GM21447 (cell line): ENCODE data around the gene MTO1.
"Not testable (repeated sequence)": the region's sequence is repeated elsewhere in the genome, so short reads cannot be mapped to it uniquely, and the experiment has no call there.

ENCODE experiments used
- ATAC-seq: cut with Tn5 transposase; IDR thresholded peaks from one replicate; pipeline ENCODE4 v1.9.1; 2021; ENCODE audit not compliant: unreplicated experiment

The MTO1 gene

DNA sequence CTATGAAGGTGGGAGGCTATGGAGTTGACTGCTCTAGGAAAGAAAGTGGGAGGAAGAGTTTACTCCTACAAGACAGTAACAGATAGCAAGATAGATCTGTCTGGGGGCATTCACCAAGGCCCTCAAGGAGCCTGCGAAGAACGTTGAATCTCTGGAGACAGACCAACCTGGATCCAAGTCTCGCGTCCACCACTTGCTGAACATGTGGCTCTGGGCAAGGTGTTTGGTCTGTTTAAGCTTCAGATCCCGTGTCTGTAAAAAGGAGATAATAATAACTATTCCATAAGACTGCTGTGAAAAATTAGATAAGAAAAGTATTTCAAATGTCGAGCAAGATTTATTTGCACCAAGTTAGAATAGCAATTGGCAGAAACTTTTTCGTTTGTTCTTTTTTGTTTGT is 67.4 kb downstream of the MTO1 start:
- ATAC-seq = no peak

DNA sequence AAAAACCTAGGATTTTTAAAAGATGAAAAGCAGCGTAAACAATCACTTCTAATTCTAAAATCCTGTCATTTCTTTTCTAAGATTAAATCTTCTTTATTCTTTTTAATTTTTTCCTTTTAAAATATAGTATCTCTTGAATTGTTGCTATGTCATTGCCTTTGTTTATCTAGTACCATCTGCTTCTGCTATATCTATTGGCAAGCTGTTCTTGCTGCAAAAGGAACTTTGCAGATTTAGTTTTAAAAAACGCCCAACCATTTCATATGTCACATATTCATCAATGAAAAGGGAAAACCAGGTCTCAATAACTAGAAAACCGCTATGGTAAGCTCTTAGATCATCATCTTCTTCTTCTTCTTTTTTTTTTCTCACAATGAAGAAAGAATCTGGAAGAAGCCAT is 70.8 kb downstream of the MTO1 start:
- ATAC-seq = no peak

DNA sequence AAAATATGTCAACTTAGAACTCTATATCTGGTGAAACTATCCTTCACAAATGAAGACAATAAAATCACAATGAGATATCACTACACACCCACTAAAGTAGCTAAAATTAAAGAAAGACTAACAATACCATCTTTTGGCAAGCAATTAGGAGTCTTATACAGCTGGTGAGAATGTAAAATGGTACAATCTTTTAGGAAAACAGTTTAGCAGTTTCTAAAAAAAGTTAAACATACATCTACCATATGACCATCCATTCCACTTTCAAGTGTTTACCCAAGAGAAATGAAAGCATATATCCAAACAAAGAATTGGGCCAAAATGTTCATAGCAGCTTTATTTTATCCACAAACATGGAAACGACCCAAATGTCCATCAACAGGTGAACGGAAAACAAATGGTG is 73.1 kb downstream of the MTO1 start:
- no peak for ATAC-seq

DNA sequence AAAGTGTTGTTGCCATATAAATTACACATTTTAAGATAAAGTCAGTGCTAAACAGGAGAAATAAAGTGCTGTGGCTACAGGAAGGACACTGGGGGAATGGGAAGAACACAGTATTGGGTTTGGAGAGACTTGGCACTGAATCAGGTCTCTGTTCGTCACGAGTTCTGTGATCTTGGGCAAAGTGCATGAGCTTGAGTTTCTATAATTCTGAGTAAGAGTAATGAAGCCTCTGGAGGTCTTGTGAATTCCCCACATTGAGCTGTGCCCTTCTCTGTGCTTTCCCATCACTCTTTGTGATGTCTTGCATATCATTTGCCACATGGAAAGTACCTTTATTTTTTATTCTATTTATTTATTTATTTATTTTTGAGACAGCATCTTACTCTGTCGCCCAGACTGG is 76.1 kb downstream of the MTO1 start:
- no peak for ATAC-seq

DNA sequence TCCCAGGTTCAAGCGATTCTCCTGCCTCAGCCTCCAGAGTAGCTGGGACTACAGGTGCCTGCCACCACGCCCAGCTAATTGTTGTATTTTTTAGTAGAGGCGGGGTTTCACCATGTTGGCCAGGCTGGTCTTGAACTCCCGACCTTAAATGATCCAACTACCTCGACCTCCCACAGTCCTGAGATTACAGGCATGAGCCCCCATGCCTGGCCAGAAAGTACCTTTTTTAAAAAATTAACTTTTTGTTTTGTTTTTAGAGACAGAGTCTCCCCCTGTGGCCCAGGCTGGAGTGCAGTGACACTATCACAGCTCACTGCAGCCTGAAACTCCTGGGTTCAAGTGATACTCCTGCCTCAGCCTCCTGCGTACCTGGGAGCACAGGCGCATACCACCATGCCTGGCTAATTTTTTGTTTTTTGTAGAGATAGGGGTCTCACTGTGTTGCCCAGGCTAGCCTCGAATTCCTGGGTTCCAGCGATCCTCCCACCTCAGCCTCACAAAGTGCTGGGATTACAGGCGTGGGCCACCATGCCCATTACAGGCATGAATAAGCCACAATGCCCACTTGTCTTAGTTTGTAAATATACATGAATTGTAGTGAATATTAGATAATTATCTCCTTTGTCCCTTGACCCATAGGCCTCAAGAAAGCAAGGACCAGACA is 76.7 kb downstream of the MTO1 start:
- ATAC-seq = no peak

DNA sequence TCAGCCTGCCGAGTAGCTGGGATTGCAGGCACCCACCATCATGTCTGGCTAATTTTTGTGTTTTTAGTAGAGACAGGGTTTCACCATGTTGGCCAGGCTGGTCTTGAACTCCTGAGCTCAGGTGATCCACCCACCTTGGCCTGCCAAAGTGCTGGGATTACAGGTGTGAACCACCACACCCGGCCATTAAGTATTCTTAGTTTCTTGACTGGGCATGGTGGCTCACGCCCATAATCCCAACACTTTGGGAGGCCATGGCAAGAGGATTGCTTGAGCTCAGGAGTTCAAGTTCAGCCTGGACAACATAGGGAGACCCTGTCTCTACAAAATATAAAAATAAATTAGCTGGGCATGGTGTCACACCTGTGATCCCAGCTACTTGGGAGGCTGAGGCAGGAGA is 80.9 kb downstream of the MTO1 start:
- ATAC-seq = not testable (repeated sequence)

DNA sequence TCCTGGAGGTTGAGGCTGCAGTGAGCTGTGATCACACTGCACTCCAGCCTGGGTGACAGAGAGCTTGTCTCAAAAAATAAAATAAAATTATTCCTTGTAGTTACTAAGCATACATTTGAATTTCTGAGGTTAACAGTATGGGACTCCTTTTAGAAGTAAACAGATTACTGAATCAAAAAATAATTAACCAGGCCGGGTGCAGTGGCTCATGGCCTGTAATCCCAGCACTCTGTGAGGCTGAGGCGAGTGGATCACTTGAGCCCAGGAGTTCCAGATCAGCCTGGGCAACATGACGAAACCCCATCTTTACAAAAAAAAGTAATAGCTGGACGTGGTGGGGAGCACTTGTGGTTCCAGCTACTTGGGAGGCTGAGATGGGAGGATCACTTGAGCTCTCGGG is 81.4 kb downstream of the MTO1 start:
- no peak for ATAC-seq

DNA sequence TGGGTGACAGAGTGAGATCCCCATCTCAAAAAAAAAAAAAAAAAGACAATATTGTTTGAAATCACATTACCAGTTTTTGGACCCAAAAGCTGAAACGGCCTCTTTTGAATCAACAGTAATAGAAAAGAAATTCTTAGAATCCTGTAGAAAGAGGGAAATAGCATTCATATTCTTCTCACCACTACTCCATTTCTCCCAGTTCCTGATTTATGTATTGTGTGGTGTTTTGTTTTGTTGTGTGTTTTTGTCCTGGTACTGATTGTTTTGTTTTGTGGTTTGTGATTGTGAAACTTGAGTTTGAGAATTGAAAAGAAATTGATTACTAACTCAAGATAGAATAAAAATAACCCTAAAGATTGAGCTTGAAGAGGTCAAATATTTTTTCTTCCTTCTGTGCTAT is 85.5 kb downstream of the MTO1 start:
- no peak for ATAC-seq

DNA sequence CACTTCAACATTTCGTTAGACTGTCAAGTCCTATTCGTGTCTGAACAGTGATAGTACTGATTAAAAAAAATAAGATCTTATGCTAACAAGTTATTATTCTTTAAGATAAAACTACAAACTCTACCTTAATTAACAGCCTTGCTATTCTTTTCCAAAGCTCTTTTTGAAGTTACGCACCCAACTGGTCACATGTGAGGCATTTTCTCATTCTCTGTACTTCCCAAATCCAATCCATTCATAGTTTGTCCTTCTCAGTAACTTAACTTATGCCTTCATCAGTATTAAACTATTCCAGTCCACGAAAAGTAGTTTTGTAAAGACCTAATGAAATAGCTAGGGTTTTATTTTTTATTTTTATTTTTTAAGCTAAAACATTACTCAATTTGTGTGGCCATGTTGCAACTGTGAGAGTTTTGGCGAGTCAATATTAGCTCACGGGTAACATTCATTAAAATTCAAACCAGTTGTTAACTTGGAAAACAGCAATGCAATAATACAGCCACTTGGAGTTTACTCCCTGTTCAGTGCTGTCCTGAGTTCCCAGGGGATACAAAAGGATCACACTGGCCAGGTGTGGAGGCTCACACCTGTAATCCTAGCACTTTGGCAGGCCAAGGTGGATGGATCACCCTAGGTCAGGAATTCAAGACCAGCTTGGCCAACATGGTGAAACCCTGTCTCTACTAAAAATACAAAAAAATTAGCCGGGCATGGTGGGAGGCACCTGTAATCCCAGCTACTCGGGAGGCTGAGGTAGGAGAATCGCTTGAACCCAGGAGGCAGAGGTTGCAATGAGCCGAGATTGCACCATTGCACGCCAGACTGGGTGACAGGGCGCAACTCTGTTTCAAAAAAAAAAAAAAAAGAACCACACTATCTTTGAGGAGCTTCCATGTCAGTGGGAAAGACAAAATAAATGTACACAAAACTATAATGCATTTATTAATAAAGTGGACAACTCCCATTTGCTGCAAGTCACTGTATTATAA is 87.2 kb downstream of the MTO1 start:
- no peak for ATAC-seq

DNA sequence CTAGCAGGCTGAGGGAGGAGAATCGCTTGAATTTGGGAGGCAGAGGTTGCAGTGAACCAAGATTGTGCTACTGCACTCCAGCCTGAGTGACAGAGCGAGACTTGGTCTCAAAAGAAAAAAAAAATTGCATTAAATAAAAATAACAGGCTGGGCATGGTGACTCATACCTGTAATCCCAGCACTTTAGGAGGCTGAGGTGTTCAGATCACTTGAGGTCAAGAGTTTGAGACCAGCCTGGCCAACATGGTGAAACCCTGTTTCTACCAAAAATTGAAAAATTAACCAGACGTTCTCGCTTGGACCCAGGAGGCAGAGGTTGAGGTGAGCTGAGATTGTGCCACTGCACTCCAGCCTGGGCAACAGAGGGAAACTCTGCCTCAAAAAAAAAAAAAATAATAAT is 89.6 kb downstream of the MTO1 start:
- ATAC-seq = not testable (repeated sequence)

DNA sequence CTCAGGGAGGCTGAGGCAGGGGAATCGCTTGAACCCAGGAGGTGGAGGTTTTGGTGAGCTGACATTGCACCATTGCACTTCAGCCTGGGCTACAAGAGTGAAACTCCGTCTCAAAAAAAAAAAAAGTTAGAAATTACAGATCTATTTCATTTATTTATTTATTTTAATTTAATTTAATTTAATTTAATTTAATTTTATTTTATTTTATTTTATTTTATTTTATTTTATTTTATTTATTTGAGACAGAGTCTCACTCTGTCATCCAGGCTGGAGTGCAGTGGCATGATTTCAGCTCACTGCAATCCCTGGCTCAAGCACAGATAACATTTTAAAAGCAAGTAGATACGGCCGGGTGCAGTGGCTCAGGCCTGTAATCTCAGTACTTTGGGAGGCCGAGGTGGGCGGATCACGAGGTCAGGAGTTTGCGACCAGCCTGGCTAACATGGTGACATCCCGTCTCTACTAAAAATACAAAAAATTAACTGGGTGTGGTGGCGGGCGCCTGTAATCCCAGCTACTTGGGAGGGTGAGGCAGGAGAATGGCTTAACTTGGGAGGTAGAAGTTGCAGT is 93.9 kb downstream of the MTO1 start:
- ATAC-seq = not testable (repeated sequence)

DNA sequence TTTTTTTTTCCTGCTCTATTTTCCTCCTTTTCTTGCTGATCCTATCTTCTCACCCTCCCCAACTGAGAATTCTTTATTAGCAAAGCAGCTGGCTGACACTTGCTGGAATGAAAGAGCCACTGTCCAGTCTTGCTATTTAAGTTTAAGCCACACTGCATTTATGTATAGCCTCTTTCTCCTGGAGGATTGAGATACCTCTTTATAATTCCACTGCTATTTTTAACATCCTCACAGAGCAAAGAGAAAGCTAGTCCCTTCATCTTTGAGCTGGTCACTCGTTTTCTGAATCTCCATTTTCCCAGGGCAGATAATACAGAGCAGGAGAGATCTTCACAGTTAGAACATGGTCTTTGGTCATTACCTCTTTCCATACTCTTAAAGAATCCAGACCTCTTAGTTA is 95.3 kb downstream of the MTO1 start:
- ATAC-seq = no peak
